SH-SY5Y (cell line): ENCODE measurements around the gene CLEC16A.

Source experiments
- GATA2 ChIP-seq: IDR thresholded peaks from 2 replicates; pipeline ENCODE4 v1.6.1; 2011; ENCODE audit warnings: mild to moderate bottlenecking, low read depth, low read length
- GATA3 ChIP-seq: IDR thresholded peaks from 2 replicates; pipeline ENCODE4 v1.6.1; 2011; ENCODE audit warnings: low read depth, mild to moderate bottlenecking, low read length, moderate library complexity

DNA sequence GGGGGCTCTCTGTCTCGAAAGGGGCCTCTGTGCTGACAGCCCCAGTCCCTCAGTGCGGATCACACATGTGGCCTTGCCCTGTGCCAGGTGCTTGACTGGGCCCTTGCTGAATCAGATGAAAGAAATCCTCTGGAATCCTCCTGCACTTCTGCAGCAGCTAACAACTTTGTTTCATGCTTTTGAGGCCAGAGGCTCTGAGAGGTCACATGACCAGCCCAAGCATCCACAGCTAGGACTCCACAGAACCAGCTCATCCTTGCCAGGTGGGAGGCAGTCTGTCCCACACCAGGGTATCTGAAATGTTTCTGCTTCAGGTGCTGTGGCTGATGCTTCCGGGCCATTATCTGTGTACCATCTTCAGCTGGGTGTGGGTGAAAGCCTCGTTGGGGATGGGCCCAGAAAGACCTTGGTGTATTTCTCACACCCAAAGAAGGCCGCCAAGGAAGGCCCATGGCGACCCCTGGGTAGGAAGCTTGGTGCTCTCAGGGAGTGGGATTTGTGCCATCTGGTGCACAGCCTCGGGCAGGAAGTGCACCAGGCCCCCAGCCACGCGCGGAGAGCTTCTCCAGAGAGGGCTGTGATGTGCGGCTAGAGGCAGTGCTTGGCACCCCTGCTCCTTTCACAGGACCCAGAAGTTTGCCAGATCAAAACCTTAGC is 143.8 kb downstream of the CLEC16A start:
- no peak for TF ChIP-seq GATA3
- no peak for TF ChIP-seq GATA2
